Measurements from ENCODE around the gene GABRG3.

- no peak for TF ChIP-seq CTCF (conservative IDR thresholded peaks at IDR 0.05; ENCODE audit: low read depth in 2 of 2)
- TF ChIP-seq POLR2AphosphoS5 (IDR thresholded peaks at IDR 0.05; ENCODE audit: low read depth), result no peak
- TF ChIP-seq REST (IDR thresholded peaks at IDR 0.05; ENCODE audit: unreplicated experiment), result no peak
- no peak for TF ChIP-seq CREB1 (CRISPR knock-in tag; IDR thresholded peaks at IDR 0.05; ENCODE audit: low read depth)
- TF ChIP-seq EZH2 (IDR thresholded peaks at IDR 0.05; ENCODE audit: low read depth, unreplicated experiment), result no peak
- no peak for TF ChIP-seq EZH2phosphoT487 (IDR thresholded peaks at IDR 0.05; ENCODE audit: unreplicated experiment)
- TF ChIP-seq JUNB (IDR thresholded peaks at IDR 0.05; ENCODE audit: unreplicated experiment), result no peak
- TF ChIP-seq ETS1 (IDR thresholded peaks at IDR 0.05), result no peak
- TF ChIP-seq STAT1 (IDR thresholded peaks at IDR 0.05; ENCODE audit: unreplicated experiment), result no peak
- TF ChIP-seq ZNF331 (CRISPR knock-in tag; IDR thresholded peaks at IDR 0.05; ENCODE audit: low read depth), result no peak
- TF ChIP-seq ZNF462 (CRISPR knock-in tag; IDR thresholded peaks at IDR 0.05), result no peak
- TF ChIP-seq ZNF114 (CRISPR knock-in tag; IDR thresholded peaks at IDR 0.05), result no peak
Measured at GRCh38 chr15:27064080-27064479, 93.1 kb downstream of the GABRG3 start.

All from GM23338 (cell line).